RWPE2 (cell line): ENCODE results near the gene VTI1B.
"Not testable (repeated sequence)": the region's sequence is repeated elsewhere in the genome, so short reads cannot be mapped to it uniquely, and the experiment has no call there.

ENCODE experiments used
- ATAC-seq: fragments of 200-7000 bp; cut with Tn5 transposase; 3 replicates; pipeline ENCODE4 v1.9.1; 2021; ENCODE audit warnings: low read depth
- DNase-seq: peaks from one replicate; pipeline ENCODE4 v3.0.0-alpha.2; 2020; ENCODE audit warnings: low spot score
- H3K27ac ChIP-seq: fragments of 450-650 bp; 2 replicates; pipeline ENCODE4 v1.5.1; 2017; ENCODE audit warnings: mild to moderate bottlenecking; ENCODE audit not compliant: poor library complexity, severe bottlenecking
- H3K27me3 ChIP-seq: fragments of 250-450 bp; sonication (Bioruptor Pico); 2 replicates; pipeline ENCODE4 v1.5.1; 2021; ENCODE audit warnings: mild to moderate bottlenecking, moderate library complexity; ENCODE audit not compliant: insufficient read depth, poor library complexity, severe bottlenecking
- H3K36me3 ChIP-seq: fragments of 250-450 bp; sonication (Bioruptor Pico); 2 replicates; pipeline ENCODE4 v1.5.1; 2020; ENCODE audit warnings: low read depth, mild to moderate bottlenecking, moderate library complexity
- H3K4me1 ChIP-seq: fragments of 250-450 bp; sonication (Bioruptor Pico); 2 replicates; pipeline ENCODE4 v1.5.1; 2021; ENCODE audit warnings: mild to moderate bottlenecking, moderate library complexity; ENCODE audit not compliant: insufficient read depth, poor library complexity, severe bottlenecking
- H3K4me3 ChIP-seq: fragments of 250-450 bp; sonication (Bioruptor Pico); 2 replicates; pipeline ENCODE4 v1.5.1; 2021; ENCODE audit warnings: mild to moderate bottlenecking, moderate library complexity; ENCODE audit not compliant: severe bottlenecking
- H3K9me3 ChIP-seq: fragments of 250-450 bp; sonication (Bioruptor Pico); 2 replicates; pipeline ENCODE4 v1.5.1; 2021; ENCODE audit warnings: mild to moderate bottlenecking, moderate library complexity; ENCODE audit not compliant: severe bottlenecking
- TF ChIP-seq, protein P1 (sequence below): fragments of 450-650 bp; IDR thresholded peaks from one replicate; pipeline ENCODE4 v1.5.1; 2017; ENCODE audit warnings: mild to moderate bottlenecking, moderate library complexity; ENCODE audit not compliant: poor library complexity, severe bottlenecking

VTI1B gene, protein sequence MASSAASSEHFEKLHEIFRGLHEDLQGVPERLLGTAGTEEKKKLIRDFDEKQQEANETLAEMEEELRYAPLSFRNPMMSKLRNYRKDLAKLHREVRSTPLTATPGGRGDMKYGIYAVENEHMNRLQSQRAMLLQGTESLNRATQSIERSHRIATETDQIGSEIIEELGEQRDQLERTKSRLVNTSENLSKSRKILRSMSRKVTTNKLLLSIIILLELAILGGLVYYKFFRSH

DNA sequence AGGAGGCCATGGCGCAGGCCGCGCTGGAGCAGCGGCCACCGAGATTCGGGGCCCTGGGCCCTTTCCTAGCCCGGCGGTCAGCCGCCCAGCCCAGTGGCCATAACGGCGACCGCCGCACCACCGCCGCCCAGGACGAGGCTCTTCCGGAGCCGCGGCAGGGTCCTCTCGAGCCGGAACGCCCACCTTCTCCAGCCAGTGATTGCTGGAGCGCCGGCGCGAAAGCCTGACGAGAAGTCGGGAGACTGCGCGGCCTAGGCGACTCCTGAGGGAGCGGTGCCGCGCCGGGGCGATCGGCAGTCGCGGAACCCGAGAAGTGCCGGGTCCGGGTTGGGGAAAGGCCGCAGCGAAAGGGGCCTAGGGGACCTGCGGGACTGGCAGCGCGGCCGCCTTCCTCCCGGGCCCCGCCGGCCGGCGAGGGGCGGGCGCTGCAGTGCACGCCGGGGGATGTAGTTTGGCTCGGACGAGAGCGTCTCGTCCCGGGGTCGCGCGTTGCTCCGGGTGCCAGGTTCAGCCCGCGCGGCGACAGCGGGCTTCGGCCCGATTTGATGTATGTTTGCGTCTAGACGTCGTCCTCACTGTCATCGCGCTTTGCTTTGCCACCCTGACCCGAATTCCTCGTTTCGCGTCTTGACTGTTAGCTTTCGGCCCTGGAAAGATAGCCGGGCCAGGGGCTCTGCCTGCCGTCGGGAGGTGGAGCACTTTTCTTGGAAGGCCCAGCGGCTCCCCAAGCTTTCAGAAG lies at the start of gene VTI1B:
TSS of gene VTI1B (minus strand) at position 153 of the 739 bp plus-strand sequence. CDS start at position 10, 143 bp downstream.
- peaks cover 4% of the 10 kb centered on the region for H3K4me1 ChIP-seq
- TF ChIP-seq, protein P1, sequence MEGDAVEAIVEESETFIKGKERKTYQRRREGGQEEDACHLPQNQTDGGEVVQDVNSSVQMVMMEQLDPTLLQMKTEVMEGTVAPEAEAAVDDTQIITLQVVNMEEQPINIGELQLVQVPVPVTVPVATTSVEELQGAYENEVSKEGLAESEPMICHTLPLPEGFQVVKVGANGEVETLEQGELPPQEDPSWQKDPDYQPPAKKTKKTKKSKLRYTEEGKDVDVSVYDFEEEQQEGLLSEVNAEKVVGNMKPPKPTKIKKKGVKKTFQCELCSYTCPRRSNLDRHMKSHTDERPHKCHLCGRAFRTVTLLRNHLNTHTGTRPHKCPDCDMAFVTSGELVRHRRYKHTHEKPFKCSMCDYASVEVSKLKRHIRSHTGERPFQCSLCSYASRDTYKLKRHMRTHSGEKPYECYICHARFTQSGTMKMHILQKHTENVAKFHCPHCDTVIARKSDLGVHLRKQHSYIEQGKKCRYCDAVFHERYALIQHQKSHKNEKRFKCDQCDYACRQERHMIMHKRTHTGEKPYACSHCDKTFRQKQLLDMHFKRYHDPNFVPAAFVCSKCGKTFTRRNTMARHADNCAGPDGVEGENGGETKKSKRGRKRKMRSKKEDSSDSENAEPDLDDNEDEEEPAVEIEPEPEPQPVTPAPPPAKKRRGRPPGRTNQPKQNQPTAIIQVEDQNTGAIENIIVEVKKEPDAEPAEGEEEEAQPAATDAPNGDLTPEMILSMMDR = no peak
- peak within 1 kb of the TSS; percentile 66 for H3K4me3 ChIP-seq
- H3K27me3 ChIP-seq = no peaks in the 10 kb centered on the region
- peak within 1 kb of the TSS; percentile 68 for H3K27ac ChIP-seq
- DNase-seq = peak; percentile 83
- H3K36me3 ChIP-seq = peaks cover 39% of the 10 kb centered on the region
- H3K9me3 ChIP-seq = no peaks in the 10 kb centered on the region
- ATAC-seq = peak; percentile 86

DNA sequence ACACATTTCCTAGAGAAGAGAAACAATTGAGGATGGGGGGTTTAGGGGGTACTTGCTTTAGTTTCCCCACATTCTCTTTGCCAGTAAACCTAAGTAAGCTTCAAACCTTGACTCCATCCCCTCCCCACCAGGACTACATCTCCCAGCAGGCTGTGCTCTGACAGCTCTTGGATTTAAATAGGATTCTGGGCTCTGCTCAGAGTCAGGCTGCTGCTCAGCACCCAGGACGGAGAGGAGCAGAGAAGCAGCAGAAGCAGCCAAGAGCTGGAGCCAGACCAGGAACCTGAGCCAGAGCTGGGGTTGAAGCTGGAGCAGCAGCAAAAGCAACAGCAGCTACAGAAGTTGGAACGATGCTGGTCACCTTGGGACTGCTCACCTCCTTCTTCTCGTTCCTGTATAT lies 47.9 kb upstream of the VTI1B start:
- ATAC-seq (peak; percentile 54; the same call in 1 of the 3 replicates), DNase-seq (no peak)
- Histone ChIP-seq H3K4me1 (no peaks in the 10 kb centered on the region), H3K36me3 (no peaks in the 10 kb centered on the region), H3K4me3 (no peak overlapping the region), H3K27ac (no peak overlapping the region), H3K27me3 (no peaks in the 10 kb centered on the region), H3K9me3 (no peaks in the 10 kb centered on the region)
- TF ChIP-seq, protein P1 = no peak

DNA sequence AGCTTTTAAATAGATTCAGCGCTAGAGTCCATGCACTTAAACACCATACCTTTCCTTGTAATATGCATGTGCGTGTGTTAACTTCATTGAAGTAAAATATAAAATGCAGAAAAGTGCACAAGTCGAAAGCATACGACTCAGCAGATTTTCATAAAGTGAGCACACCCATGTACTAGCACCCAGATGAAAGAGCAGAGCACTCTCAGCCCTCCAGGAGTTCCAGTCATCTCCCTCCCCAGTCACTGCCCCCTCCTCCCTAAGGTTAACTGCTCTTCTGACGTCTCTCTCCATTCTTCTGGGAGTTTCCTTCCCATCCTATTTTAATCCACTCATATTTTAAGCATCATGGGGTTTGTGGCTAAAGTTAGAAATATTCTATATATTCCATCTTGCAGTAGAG lies 47.4 kb upstream of the VTI1B start:
- ATAC-seq (no peak), DNase-seq (no peak)
- Histone ChIP-seq H3K9me3 (no peaks in the 10 kb centered on the region), H3K27ac (no peak overlapping the region), H3K4me1 (no peaks in the 10 kb centered on the region), H3K27me3 (no peaks in the 10 kb centered on the region), H3K36me3 (no peaks in the 10 kb centered on the region), H3K4me3 (no peak overlapping the region)
- TF ChIP-seq, protein P1 = no peak

DNA sequence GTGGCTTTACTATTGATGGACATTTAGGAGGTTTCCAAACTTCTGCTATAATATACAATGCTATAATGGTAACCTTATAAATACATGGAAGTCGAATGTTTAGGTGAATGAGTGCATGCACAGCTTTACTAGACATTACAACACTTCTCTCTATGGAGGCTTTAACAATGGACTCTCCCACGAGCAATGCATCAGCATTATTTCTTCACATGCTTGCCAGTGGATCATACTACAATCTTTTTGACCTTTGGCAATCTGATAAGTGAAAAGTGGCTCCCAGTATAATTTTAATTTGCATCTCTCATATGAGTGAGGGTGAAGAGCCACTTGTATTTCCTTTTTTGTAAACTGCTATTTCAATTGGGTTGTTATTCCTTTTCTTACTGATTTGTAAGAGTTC lies 45.4 kb upstream of the VTI1B start:
- ATAC-seq = no peak

DNA sequence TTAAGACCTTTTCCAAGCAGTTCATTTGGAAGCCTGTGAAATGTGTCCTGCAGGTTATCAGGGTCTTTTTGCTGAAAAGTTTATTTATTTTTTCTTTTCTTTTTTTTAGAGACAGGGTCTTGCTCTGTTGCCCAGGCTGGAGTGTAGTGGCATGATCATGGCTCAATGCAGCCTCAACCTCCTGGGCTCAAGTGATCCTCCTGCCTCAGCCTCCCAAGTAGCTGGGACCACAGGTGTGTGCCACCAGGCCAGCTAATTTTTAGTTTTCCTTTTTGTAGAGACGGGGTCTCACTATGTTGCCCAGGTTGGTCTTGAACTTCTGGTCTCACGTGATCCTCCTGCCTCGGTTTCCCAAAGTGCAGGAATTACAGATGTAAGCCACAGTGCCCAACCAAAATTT lies 45.0 kb upstream of the VTI1B start:
- H3K4me3 ChIP-seq, DNase-seq, H3K27ac ChIP-seq, H3K9me3 ChIP-seq, H3K4me1 ChIP-seq, H3K36me3 ChIP-seq, ATAC-seq, H3K27me3 ChIP-seq: not testable (repeated sequence)

More for the DNA sequence above, 45.4 kb upstream of the VTI1B start:
- DNase-seq = no peak
- H3K4me3 ChIP-seq = no peak overlapping the region
- no peaks in the 10 kb centered on the region for H3K27me3 ChIP-seq
- H3K36me3 ChIP-seq = no peaks in the 10 kb centered on the region
- TF ChIP-seq, protein P1 = no peak
- H3K9me3 ChIP-seq = no peaks in the 10 kb centered on the region
- H3K27ac ChIP-seq = no peak overlapping the region
- no peaks in the 10 kb centered on the region for H3K4me1 ChIP-seq
